ENCODE data around the gene CIZ1.

Gene CIZ1

DNA sequence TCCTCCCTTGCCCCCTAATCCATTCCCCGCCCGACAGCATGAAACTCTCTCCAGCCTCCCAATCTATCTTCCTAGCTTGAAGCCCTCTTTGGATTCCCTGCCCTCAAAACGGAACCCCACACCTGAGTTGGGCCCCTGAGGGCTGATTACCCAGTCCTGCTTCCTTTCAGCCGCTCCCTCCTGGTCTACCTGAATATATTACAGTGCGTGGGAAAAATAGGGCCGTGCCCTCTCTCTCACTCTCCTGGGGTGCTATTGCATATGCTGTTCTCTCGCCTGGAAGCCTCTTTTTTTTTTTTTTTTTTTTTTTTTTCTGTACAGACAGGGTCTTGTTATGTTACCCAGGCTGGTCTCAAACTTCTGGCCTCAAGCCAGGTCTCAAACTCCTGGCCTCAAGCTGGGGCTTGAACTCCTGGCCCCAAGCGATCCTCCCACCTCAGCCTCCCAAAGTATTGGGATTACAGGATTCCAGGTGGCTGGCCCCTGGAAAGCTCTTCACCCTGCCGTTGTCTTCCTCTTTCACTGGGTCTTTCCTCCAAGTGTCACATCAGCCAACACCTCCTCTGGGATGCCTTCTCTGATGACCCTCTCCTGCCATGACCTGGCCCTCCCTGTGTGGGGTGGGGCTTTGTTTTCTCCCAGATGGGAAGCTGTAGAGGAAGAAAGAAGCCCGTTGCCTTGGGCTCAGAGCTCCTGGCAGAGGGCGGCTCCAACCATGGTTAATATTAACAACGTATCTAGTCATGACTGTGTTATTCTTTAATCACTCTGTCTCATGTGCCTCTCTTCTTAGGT is 20.0 kb upstream of the CIZ1 start:
- H3K4me3 ChIP-seq (ENCODE audit: low read depth, low read length): no peak overlapping the region
- DNase-seq (ENCODE audit: low read depth): no peak
- TF ChIP-seq, protein P1, sequence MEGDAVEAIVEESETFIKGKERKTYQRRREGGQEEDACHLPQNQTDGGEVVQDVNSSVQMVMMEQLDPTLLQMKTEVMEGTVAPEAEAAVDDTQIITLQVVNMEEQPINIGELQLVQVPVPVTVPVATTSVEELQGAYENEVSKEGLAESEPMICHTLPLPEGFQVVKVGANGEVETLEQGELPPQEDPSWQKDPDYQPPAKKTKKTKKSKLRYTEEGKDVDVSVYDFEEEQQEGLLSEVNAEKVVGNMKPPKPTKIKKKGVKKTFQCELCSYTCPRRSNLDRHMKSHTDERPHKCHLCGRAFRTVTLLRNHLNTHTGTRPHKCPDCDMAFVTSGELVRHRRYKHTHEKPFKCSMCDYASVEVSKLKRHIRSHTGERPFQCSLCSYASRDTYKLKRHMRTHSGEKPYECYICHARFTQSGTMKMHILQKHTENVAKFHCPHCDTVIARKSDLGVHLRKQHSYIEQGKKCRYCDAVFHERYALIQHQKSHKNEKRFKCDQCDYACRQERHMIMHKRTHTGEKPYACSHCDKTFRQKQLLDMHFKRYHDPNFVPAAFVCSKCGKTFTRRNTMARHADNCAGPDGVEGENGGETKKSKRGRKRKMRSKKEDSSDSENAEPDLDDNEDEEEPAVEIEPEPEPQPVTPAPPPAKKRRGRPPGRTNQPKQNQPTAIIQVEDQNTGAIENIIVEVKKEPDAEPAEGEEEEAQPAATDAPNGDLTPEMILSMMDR (IDR thresholded peaks at IDR 0.05; ENCODE audit: insufficient read depth, low read depth, low read length, missing control alignments): no peak

- H3K4me3 ChIP-seq (ENCODE audit: low read depth, low read length): no peak overlapping the region
- DNase-seq (ENCODE audit: low read depth): no peak
- TF ChIP-seq, protein P1 (IDR thresholded peaks at IDR 0.05; ENCODE audit: insufficient read depth, low read depth, low read length, missing control alignments): no peak
Measured at GRCh38 chr9:128208946-128209669, 17.7 kb upstream of the CIZ1 start.

DNA sequence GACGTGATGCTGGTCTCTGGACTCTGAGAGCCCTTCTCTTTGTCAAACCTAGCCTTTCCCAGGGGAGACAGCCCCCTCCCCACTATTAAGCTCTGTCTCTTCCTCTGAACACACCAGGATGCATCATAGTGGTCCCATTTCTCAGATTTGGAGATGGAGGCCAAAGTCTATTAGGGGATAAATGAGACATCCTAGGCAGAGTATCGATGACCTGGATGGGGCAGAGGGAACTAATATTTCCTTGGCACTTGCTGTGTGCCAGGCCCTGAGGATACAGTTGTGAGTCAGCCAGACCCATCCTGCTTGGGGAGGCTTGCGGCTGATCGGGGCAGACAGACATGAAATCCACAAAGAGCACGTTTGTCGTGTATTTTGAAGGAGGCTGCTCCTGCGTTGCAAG is 17.0 kb upstream of the CIZ1 start:
- TF ChIP-seq, protein P1 (IDR thresholded peaks at IDR 0.05; ENCODE audit: insufficient read depth, low read depth, low read length, missing control alignments): no peak

GRCh38 chr9:128206916-128207910 is 15.8 kb upstream of the CIZ1 start:
- no peak overlapping the region for H3K4me3 ChIP-seq (ENCODE audit: low read depth, low read length)
- DNase-seq (ENCODE audit: low read depth): no peak
- TF ChIP-seq, protein P1 (IDR thresholded peaks at IDR 0.05; ENCODE audit: insufficient read depth, low read depth, low read length, missing control alignments): no peak

More for the DNA sequence above, 17.0 kb upstream of the CIZ1 start:
- no peak overlapping the region for H3K4me3 ChIP-seq (ENCODE audit: low read depth, low read length)
- no peak for DNase-seq (ENCODE audit: low read depth)

DNA sequence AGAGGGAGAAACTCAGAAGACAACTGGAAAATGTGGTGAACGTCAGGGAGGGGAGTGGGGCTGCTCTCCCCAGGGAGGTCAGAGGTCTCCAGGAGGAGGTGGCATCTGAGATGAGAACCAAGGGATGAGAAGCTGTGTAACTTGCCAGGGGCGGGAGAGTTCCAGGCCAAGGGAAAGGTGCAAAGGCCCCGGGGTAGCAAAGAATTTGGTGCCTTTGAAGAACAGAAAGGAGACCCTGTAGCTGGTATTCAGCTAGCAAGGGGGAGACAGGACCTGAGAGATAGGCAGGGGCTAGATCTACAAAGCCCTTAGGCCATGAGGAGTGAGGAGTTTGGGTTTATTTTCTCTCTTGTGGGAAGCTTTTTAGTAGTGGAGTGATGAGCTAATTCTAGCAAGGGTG is 15.1 kb upstream of the CIZ1 start:
- TF ChIP-seq, protein P1 (IDR thresholded peaks at IDR 0.05; ENCODE audit: insufficient read depth, low read depth, low read length, missing control alignments): no peak
- H3K4me3 ChIP-seq (ENCODE audit: low read depth, low read length): no peak overlapping the region
- DNase-seq (ENCODE audit: low read depth): no peak

DNA sequence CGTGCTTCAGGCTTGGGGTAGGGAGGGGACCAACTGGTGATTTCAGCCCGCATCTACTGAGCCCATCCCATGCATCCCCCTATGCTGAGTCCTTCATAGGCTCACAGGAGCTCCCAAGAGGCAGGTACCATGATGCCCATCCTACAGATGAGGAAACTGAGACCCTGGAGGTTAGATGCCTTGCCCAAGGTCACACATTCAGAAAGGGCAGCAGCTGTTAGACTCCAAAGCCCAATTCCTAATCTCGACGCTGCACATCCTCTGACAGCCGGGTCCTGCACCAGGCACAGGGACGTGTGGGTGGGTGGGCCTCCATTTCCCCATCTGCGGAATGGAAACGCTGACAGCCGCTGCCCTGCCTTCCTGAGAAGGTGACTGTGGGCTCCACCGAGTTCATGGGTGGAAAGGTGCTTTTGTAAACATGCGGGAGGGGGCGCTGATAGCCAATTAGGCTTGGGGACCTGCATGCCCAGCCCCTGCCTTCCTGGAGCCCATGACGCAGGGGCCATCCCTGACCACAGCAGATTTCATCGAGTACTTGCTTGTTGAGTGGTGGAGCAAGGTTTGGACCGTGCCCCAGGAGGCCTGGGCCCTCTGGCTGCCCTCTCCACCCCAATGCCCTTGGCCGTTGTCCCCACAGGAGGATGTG is 14.0 kb upstream of the CIZ1 start:
- H3K4me3 ChIP-seq (ENCODE audit: low read depth, low read length): no peak overlapping the region
- DNase-seq (ENCODE audit: low read depth): no peak
- TF ChIP-seq, protein P1 (IDR thresholded peaks at IDR 0.05; ENCODE audit: insufficient read depth, low read depth, low read length, missing control alignments): no peak
